K562 (cell line): ENCODE data around the gene AGR2. TPM values are rescaled to one million over a fixed set of nuclear protein-coding genes. Genes with fewer than 3 reads are reported as not detected.

ENCODE experiments used
- ATAC-seq: fragments of 200-7000 bp; cut with Tn5 transposase; 3 replicates; pipeline ENCODE4 v1.9.1; 2020; ENCODE audit warnings: moderate library complexity
- BruUV-seq: library from RNA; stranded (reverse); fragments of 400-500 nt; replicated peaks from 2 replicates; lab custom pipeline; 2021; lab: Mats Ljungman, UMichigan
- CTCF ChIA-PET: fragments of 300-600 bp; formaldehyde crosslinking; extraction: SDS; loops from one replicate; lab custom pipeline; 2021; ENCODE audit warnings: low intra/inter-chr PET ratio; lab: Yijun Ruan, JAX
- POLR2A ChIA-PET: fragments of 300-600, 350-650 bp; sonication (Branson Sonifier 250); formaldehyde crosslinking; extraction: SDS; loops from one replicate; lab custom pipeline; 2021; ENCODE audit warnings: antibody characterized with exemption, inconsistent platforms; lab: Yijun Ruan, JAX
- DNase-seq, 4 experiments: peaks; one replicate each; pipeline versions ENCODE4 v3.0.0 to v3.0.0-alpha.2; 2011 to 2018; ENCODE audit warnings: low spot score in 3 of 4, mixed read lengths in 3 of 4; ENCODE audit errors: extremely low read depth in 1 of 4
- FAIRE-seq: peaks from 2 replicates; lab custom pipeline; 2011; peaks lifted over from hg19 to GRCh38; lab: Jason Lieb, UNC
- H2AFZ ChIP-seq: 2 replicates; pipeline ENCODE4 v1.6.0; 2011; ENCODE audit warnings: low read depth, low read length, control low read depth, inconsistent platforms
- H3K27ac ChIP-seq: fragments of 200-600 bp; 3 replicates; pipeline ENCODE4 v1.8.0; 2011; ENCODE audit warnings: low read depth, mild to moderate bottlenecking, control low read depth, inconsistent platforms, low read length, moderate library complexity, mixed read lengths; ENCODE audit errors: extremely low read depth
- H3K27me3 ChIP-seq, 2 experiments: fragments of 300-600 bp in 1 of 2; 2 replicates in 1 of 2; 3 replicates in 1 of 2; pipeline versions ENCODE4 v1.6.0 to v1.8.0; 2011; ENCODE audit warnings: inconsistent platforms in 2 of 2, low read length in 2 of 2, mild to moderate bottlenecking in 1 of 2, mixed read lengths in 1 of 2, moderate library complexity in 1 of 2; ENCODE audit not compliant: control insufficient read depth in 2 of 2, insufficient read depth in 2 of 2
- H3K36me3 ChIP-seq: fragments of 300-600 bp; 3 replicates; pipeline ENCODE4 v1.8.0; 2011; ENCODE audit warnings: mild to moderate bottlenecking, low read length, inconsistent platforms; ENCODE audit not compliant: control insufficient read depth, insufficient read depth
- H3K4me1 ChIP-seq, 2 experiments: fragments of 200-600 bp in 1 of 2; replicated peaks in 1 of 2; 2 replicates in 1 of 2; 3 replicates in 1 of 2; pipeline versions ENCODE4 v1.5.1 to v1.8.0; 2011; ENCODE audit warnings: inconsistent platforms in 2 of 2, low read length in 2 of 2, mild to moderate bottlenecking in 1 of 2, mixed read lengths in 1 of 2, moderate library complexity in 1 of 2; ENCODE audit not compliant: control insufficient read depth in 2 of 2, insufficient read depth in 2 of 2
- H3K4me2 ChIP-seq: 2 replicates; pipeline ENCODE4 v1.6.1; 2011; ENCODE audit warnings: low read length, control low read depth, inconsistent platforms, mixed read lengths; ENCODE audit not compliant: insufficient read depth
- H3K4me3 ChIP-seq: fragments of 200-600 bp; sonication (generic), shearing (Covaris generic); 2 replicates; pipeline ENCODE4 v1.5.1; 2016; ENCODE audit warnings: control low read depth, inconsistent platforms
- H3K79me2 ChIP-seq: fragments of 200-600 bp; 3 replicates; pipeline ENCODE4 v1.8.0; 2011; ENCODE audit warnings: low read length, inconsistent platforms; ENCODE audit not compliant: control insufficient read depth, insufficient read depth
- H3K9ac ChIP-seq, 2 experiments: 2 replicates each; pipeline versions ENCODE4 v1.6.0 to v1.6.1; 2011; ENCODE audit warnings: low read depth in 2 of 2, low read length in 2 of 2, control low read depth in 1 of 2, inconsistent platforms in 1 of 2, mild to moderate bottlenecking in 1 of 2, mixed read lengths in 1 of 2; ENCODE audit not compliant: insufficient read depth in 1 of 2
- H3K9me1 ChIP-seq: one replicate; pipeline ENCODE4 v1.6.0; 2011; ENCODE audit warnings: inconsistent platforms, mild to moderate bottlenecking, low read length, moderate library complexity; ENCODE audit not compliant: control insufficient read depth, insufficient read depth
- H3K9me3 ChIP-seq: replicated peaks from 2 replicates; pipeline ENCODE4 v1.5.1; 2011; ENCODE audit warnings: low read depth, low read length, inconsistent platforms; ENCODE audit not compliant: control insufficient read depth, insufficient read depth
- H4K20me1 ChIP-seq: replicated peaks from 2 replicates; pipeline ENCODE4 v1.6.1; 2011; ENCODE audit warnings: low read length, inconsistent platforms, mixed read lengths; ENCODE audit not compliant: control insufficient read depth, insufficient read depth
- CEBPB ChIP-seq: fragments of 450-650 bp; IDR thresholded peaks from 2 replicates; pipeline ENCODE4 v1.6.1; 2016; ENCODE audit warnings: missing genetic modification characterization, missing compliant biosample characterization
- HMG20A ChIP-seq: fragments of 450-650 bp; formaldehyde crosslinking; conservative IDR thresholded peaks from 2 replicates; pipeline ENCODE4 v1.4.0; 2020; ENCODE audit warnings: mild to moderate bottlenecking, mixed read lengths
- PHTF2 ChIP-seq: fragments of 250-450 bp; sonication (Bioruptor Pico); IDR thresholded peaks from 2 replicates; pipeline ENCODE4 v1.5.0; 2021; ENCODE audit warnings: mild to moderate bottlenecking
- SIN3A ChIP-seq, 2 experiments: fragments of 150-350 bp in 1 of 2; IDR thresholded peaks; 2 replicates each; pipeline ENCODE4 v1.6.1; 2011 to 2016; ENCODE audit warnings: borderline replicate concordance in 2 of 2, low read depth in 2 of 2, low read length in 2 of 2, mild to moderate bottlenecking in 2 of 2, moderate library complexity in 2 of 2; ENCODE audit not compliant: control insufficient read depth in 1 of 2
- STAT6 ChIP-seq: sonication (generic); formaldehyde crosslinking; IDR thresholded peaks from 2 replicates; pipeline ENCODE4 v1.8.1; 2023; ENCODE audit warnings: mild to moderate bottlenecking, missing genetic modification reagents
- ZBTB34 ChIP-seq: fragments of 250-450 bp; sonication (Bioruptor Pico); IDR thresholded peaks from 2 replicates; pipeline ENCODE4 v1.8.0; 2021; ENCODE audit warnings: mild to moderate bottlenecking, moderate library complexity
- ZNF253 ChIP-seq: fragments of 250-450 bp; sonication (Bioruptor Pico); conservative IDR thresholded peaks from 2 replicates; pipeline ENCODE4 v1.6.1; 2021; ENCODE audit warnings: mild to moderate bottlenecking
- ZNF699 ChIP-seq: fragments of 250-450 bp; sonication (Bioruptor Pico); IDR thresholded peaks from 2 replicates; pipeline ENCODE4 v1.8.0; 2021; ENCODE audit warnings: mild to moderate bottlenecking, moderate library complexity; ENCODE audit not compliant: insufficient replicate concordance
- WGBS: fragments of 100-300 bp; shearing (Covaris generic); methylation state at CpG from one replicate; pipeline ENCODE4 v1.1.6; 2016; ENCODE audit warnings: low coverage, mixed read lengths; ENCODE audit not compliant: insufficient coverage; ENCODE audit errors: missing lambda C conversion rate; 5-methylcytosine and 5-hydroxymethylcytosine counted together
- in situ Hi-C: fragments of 300-500 bp; cut with MboI; formaldehyde crosslinking; loops from 4 replicates; pipeline ENCODE4 v1.15.0; 2018; ENCODE audit warnings: inconsistent platforms, mixed read lengths
- intact Hi-C: fragments of 100-400 bp; cut with micrococcal nuclease; formaldehyde crosslinking; loops from 2 replicates; pipeline ENCODE4 v1.14.2; 2022
- polyA plus RNA-seq, 8 experiments: library from polyadenylated mRNA; depleted of rRNA in 4 of 8; stranded (reverse) in 5 of 8; unstranded in 3 of 8; fragments of >200 nt; fragmentation: Nextera tagmentation in 2 of 8; fragmentation: Illumina TruSeq in 1 of 8; extraction: Ambion mirVana in 2 of 8; extraction: Trizol in 1 of 8; gene quantifications; 2 replicates each; pipeline versions ENCODE4 v1.2.1 to v1.2.3, GENCODE V29; 2011 to 2014; ENCODE audit warnings: inconsistent platforms in 1 of 8, missing spikeins in 1 of 8
- total RNA-seq, 7 experiments: library from RNA; depleted of rRNA in 6 of 7; stranded (reverse); fragments of >200 nt in 6 of 7; fragmentation: Illumina TruSeq in 2 of 7; extraction: Trizol in 2 of 7; gene quantifications; 2 replicates each; pipeline versions ENCODE4 v1.2.1 to v1.2.3, GENCODE V29; 2011 to 2021; ENCODE audit warnings: low replicate concordance in 1 of 7
- TF ChIP-seq, protein P1 (sequence below): fragments of 250-450 bp; sonication (Bioruptor Pico); IDR thresholded peaks from 2 replicates; pipeline ENCODE4 v1.5.0; 2021; ENCODE audit warnings: mild to moderate bottlenecking, borderline replicate concordance
- TF ChIP-seq, protein P2 (sequence below), 2 experiments: fragments of 450-650 bp; IDR thresholded peaks; 2 replicates each; pipeline ENCODE4 v1.6.1; 2016

The AGR2 gene
- total and polyA plus RNA-seq, 9 of the 15 experiments (the other 6 are each of a cell fraction or from before 2014, with no cell fraction given), result 0.66 TPM; not detected in 8

- in situ Hi-C loops, result no loop called here
- no peak for FAIRE-seq
- H3K27ac ChIP-seq, result no peak overlapping the region
- H3K4me1 ChIP-seq, result peaks cover 0 to 16% of the 10 kb centered on the region in 2 experiments; a peak in 2 of 5 replicates
- no peaks in the 10 kb centered on the region for H3K27me3 ChIP-seq
- DNase-seq, result peak in 1 of 4 experiments; percentile 23
- ATAC-seq, result 0 out of 3 replicates have a peak, but pooled peaks have one; percentile 30
- no peak overlapping the region for H2AFZ ChIP-seq
- no peaks in the 10 kb centered on the region for H4K20me1 ChIP-seq
- BruUV-seq, result no TSS peak
- H3K9me3 ChIP-seq, result no peaks in the 10 kb centered on the region
- CTCF ChIA-PET, result no interaction called here
- peaks cover 7% of the 10 kb centered on the region; the same call in 2 of the 3 replicates for H3K79me2 ChIP-seq
- POLR2A ChIA-PET, result no interaction called here
- WGBS, result 18% methylated on average over 2 of the region's 2 CpGs
- no peak overlapping the region for H3K4me2 ChIP-seq
- no peak overlapping the region for H3K9ac ChIP-seq
- no peaks in the 10 kb centered on the region for H3K9me1 ChIP-seq
- no peaks in the 10 kb centered on the region for H3K36me3 ChIP-seq
- H3K4me3 ChIP-seq, result no peak overlapping the region
- intact Hi-C loops, result no loop called here
- TF ChIP-seq SIN3A (IDR thresholded peaks at IDR 0.05; ENCODE audit: borderline replicate concordance in 2 of 2, control insufficient read depth in 1 of 2, low read depth in 2 of 2, low read length in 2 of 2) (no peak), STAT6 (CRISPR knock-in tag) (no peak), ZNF253 (CRISPR knock-in tag) (no peak), ZNF699 (CRISPR knock-in tag) (no peak), CEBPB (tag) (no peak), HMG20A (CRISPR knock-in tag) (no peak), ZBTB34 (CRISPR knock-in tag) (no peak), PHTF2 (CRISPR knock-in tag) (no peak)
- TF ChIP-seq, protein P1, sequence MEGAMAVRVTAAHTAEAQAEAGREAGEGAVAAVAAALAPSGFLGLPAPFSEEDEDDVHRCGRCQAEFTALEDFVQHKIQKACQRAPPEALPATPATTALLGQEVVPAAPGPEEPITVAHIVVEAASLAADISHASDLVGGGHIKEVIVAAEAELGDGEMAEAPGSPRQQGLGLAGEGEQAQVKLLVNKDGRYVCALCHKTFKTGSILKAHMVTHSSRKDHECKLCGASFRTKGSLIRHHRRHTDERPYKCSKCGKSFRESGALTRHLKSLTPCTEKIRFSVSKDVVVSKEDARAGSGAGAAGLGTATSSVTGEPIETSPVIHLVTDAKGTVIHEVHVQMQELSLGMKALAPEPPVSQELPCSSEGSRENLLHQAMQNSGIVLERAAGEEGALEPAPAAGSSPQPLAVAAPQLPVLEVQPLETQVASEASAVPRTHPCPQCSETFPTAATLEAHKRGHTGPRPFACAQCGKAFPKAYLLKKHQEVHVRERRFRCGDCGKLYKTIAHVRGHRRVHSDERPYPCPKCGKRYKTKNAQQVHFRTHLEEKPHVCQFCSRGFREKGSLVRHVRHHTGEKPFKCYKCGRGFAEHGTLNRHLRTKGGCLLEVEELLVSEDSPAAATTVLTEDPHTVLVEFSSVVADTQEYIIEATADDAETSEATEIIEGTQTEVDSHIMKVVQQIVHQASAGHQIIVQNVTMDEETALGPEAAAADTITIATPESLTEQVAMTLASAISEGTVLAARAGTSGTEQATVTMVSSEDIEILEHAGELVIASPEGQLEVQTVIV, result no peak
- TF ChIP-seq, protein P2, sequence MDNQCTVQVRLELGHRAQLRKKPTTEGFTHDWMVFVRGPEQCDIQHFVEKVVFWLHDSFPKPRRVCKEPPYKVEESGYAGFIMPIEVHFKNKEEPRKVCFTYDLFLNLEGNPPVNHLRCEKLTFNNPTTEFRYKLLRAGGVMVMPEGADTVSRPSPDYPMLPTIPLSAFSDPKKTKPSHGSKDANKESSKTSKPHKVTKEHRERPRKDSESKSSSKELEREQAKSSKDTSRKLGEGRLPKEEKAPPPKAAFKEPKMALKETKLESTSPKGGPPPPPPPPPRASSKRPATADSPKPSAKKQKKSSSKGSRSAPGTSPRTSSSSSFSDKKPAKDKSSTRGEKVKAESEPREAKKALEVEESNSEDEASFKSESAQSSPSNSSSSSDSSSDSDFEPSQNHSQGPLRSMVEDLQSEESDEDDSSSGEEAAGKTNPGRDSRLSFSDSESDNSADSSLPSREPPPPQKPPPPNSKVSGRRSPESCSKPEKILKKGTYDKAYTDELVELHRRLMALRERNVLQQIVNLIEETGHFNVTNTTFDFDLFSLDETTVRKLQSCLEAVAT (IDR thresholded peaks at IDR 0.05), result no peak
These were observed 31.5 kb downstream of the AGR2 start for GRCh38 chr7:16773326-16773725.
